Hepatocyte (in vitro differentiated cells): Measurements from ENCODE around the gene NPAS3. TPM values are rescaled to one million over a fixed set of nuclear protein-coding genes. Genes with fewer than 3 reads are reported as not detected.

ENCODE experiments used
- DNase-seq: peaks from one replicate; pipeline ENCODE4 v3.0.0-alpha.2; 2016; ENCODE audit warnings: low spot score
- H2AFZ ChIP-seq: fragments of 200-600 bp; sonication (generic); 2 replicates; pipeline ENCODE4 v1.6.0; 2016; ENCODE audit warnings: antibody characterized with exemption, mild to moderate bottlenecking
- H3K27ac ChIP-seq: fragments of 200-600 bp; sonication (generic); 2 replicates; pipeline ENCODE4 v1.5.1; 2016; ENCODE audit warnings: mild to moderate bottlenecking
- H3K27me3 ChIP-seq: fragments of 200-600 bp; sonication (generic); 2 replicates; pipeline ENCODE4 v1.6.1; 2016
- H3K36me3 ChIP-seq: fragments of 200-600 bp; sonication (generic); replicated peaks from 2 replicates; pipeline ENCODE4 v1.5.1; 2016; ENCODE audit warnings: low read depth; ENCODE audit not compliant: insufficient read depth
- H3K4me1 ChIP-seq: fragments of 200-600 bp; sonication (generic); 2 replicates; pipeline ENCODE4 v1.5.1; 2016; ENCODE audit warnings: mild to moderate bottlenecking, moderate library complexity; ENCODE audit not compliant: insufficient read depth
- H3K4me2 ChIP-seq: fragments of 200-600 bp; sonication (generic); 2 replicates; pipeline ENCODE4 v1.6.0; 2016
- H3K4me3 ChIP-seq: fragments of 200-600 bp; sonication (generic); 2 replicates; pipeline ENCODE4 v1.5.1; 2016; ENCODE audit warnings: mild to moderate bottlenecking
- H3K79me2 ChIP-seq: fragments of 200-600 bp; sonication (generic); 2 replicates; pipeline ENCODE4 v1.6.0; 2017; ENCODE audit warnings: mild to moderate bottlenecking
- H3K9me2 ChIP-seq: fragments of 200-600 bp; sonication (generic); replicated peaks from 2 replicates; pipeline ENCODE4 v1.6.0; 2017; ENCODE audit warnings: mild to moderate bottlenecking; ENCODE audit not compliant: insufficient read depth
- H3K9me3 ChIP-seq: fragments of 200-600 bp; sonication (generic); 2 replicates; pipeline ENCODE4 v1.5.1; 2016; ENCODE audit warnings: low read depth, mild to moderate bottlenecking
- H4K20me1 ChIP-seq: fragments of 200-600 bp; sonication (generic); 2 replicates; pipeline ENCODE4 v1.6.0; 2016; ENCODE audit warnings: mild to moderate bottlenecking; ENCODE audit not compliant: insufficient read depth, poor library complexity, severe bottlenecking
- CTCF ChIP-seq: fragments of 200-600 bp; sonication (generic); IDR thresholded peaks from 2 replicates; pipeline ENCODE4 v1.5.1; 2016; ENCODE audit warnings: antibody characterized with exemption, mild to moderate bottlenecking; ENCODE audit not compliant: poor library complexity
- EZH2 ChIP-seq: fragments of 200-600 bp; sonication (generic); IDR thresholded peaks from 2 replicates; pipeline ENCODE4 v1.6.1; 2016; ENCODE audit warnings: antibody characterized with exemption, mild to moderate bottlenecking, borderline replicate concordance
- EZH2phosphoT487 ChIP-seq: fragments of 200-600 bp; sonication (generic); IDR thresholded peaks from one replicate; pipeline ENCODE4 v1.6.1; 2018; ENCODE audit warnings: antibody characterized with exemption, mild to moderate bottlenecking, low read depth, moderate library complexity; ENCODE audit not compliant: unreplicated experiment, severe bottlenecking
- WGBS: methylation state at CpG from one replicate; pipeline ENCODE4 v1.1.6; 2016; ENCODE audit warnings: low lambda C conversion rate; ENCODE audit errors: missing lambda C conversion rate; 5-methylcytosine and 5-hydroxymethylcytosine counted together
- polyA plus RNA-seq: library from polyadenylated mRNA; unstranded; fragments of >200 nt; fragmentation: Nextera tagmentation; extraction: Ambion mirVana; gene quantifications from 2 replicates; pipeline ENCODE4 v1.2.1, GENCODE V29; 2016
- total RNA-seq: library from RNA; depleted of rRNA; stranded (reverse); fragments of >200 nt; gene quantifications from 2 replicates; pipeline ENCODE4 v1.2.3, GENCODE V29; 2014

Gene NPAS3
- total and polyA plus RNA-seq, 2 experiments from 2014 or later: 0.11 to 1.1 TPM

GRCh38 chr14:33767586-33768457 is 829.1 kb downstream of the NPAS3 start:
- no peaks in the 10 kb centered on the region for H3K9me2 ChIP-seq
- peak overlapping the region; percentile 45 for H3K4me2 ChIP-seq
- H3K36me3 ChIP-seq: no peaks in the 10 kb centered on the region
- no peak for DNase-seq
- peaks cover 6% of the 10 kb centered on the region for H3K4me1 ChIP-seq
- H3K27ac ChIP-seq: peak overlapping the region; percentile 25
- H2AFZ ChIP-seq: no peak overlapping the region
- 53% methylated on average over 7 of the region's 7 CpGs for WGBS
- no peaks in the 10 kb centered on the region for H3K9me3 ChIP-seq
- no peaks in the 10 kb centered on the region for H3K79me2 ChIP-seq
- H3K27me3 ChIP-seq: peaks cover 3% of the 10 kb centered on the region
- no peak overlapping the region for H3K4me3 ChIP-seq
- no peaks in the 10 kb centered on the region for H4K20me1 ChIP-seq
- TF ChIP-seq EZH2 (no peak), CTCF (no peak), EZH2phosphoT487 (no peak)

GRCh38 chr14:33768458-33768830 is 829.8 kb downstream of the NPAS3 start:
- Histone ChIP-seq H3K9me3 (no peaks in the 10 kb centered on the region), H3K9me2 (no peaks in the 10 kb centered on the region)
- TF ChIP-seq EZH2: no peak
- TF ChIP-seq CTCF: no peak
- TF ChIP-seq EZH2phosphoT487: no peak

GRCh38 chr14:33773205-33774030 is 834.7 kb downstream of the NPAS3 start:
- H3K9me3 ChIP-seq: no peaks in the 10 kb centered on the region
- H3K4me3 ChIP-seq: no peak overlapping the region
- no peak overlapping the region for H3K27ac ChIP-seq
- no peaks in the 10 kb centered on the region for H3K9me2 ChIP-seq
- H2AFZ ChIP-seq: no peak overlapping the region
- H3K79me2 ChIP-seq: no peaks in the 10 kb centered on the region
- no peaks in the 10 kb centered on the region for H3K36me3 ChIP-seq
- WGBS: 86% methylated on average over 8 of the region's 8 CpGs
- DNase-seq: no peak
- TF ChIP-seq CTCF (no peak), EZH2phosphoT487 (no peak), EZH2 (no peak)
- peaks cover under 1% of the 10 kb centered on the region for H3K4me1 ChIP-seq
- peaks cover 3% of the 10 kb centered on the region for H3K27me3 ChIP-seq
- no peak overlapping the region for H3K4me2 ChIP-seq
- H4K20me1 ChIP-seq: no peaks in the 10 kb centered on the region

More at GRCh38 chr14:33768458-33768830, 829.8 kb downstream of the NPAS3 start:
- no peak overlapping the region for H3K4me3 ChIP-seq
- H3K27ac ChIP-seq: peak overlapping the region; percentile 25
- H3K4me1 ChIP-seq: peaks cover 6% of the 10 kb centered on the region
- no peak overlapping the region for H2AFZ ChIP-seq
- 100% methylated on average over 1 of the region's 1 CpG for WGBS
- H3K27me3 ChIP-seq: peaks cover 3% of the 10 kb centered on the region
- no peak overlapping the region for H3K4me2 ChIP-seq
- no peaks in the 10 kb centered on the region for H3K36me3 ChIP-seq
- no peak for DNase-seq
- H3K79me2 ChIP-seq: no peaks in the 10 kb centered on the region
- no peaks in the 10 kb centered on the region for H4K20me1 ChIP-seq
